ENCODE data around the gene OAS2. TPM values are rescaled to one million over a fixed set of nuclear protein-coding genes. Genes with fewer than 3 reads are reported as not detected.
"Not testable (repeated sequence)": the region's sequence is repeated elsewhere in the genome, so short reads cannot be mapped to it uniquely, and the experiment has no call there.

OAS2 gene
- total and polyA plus RNA-seq, 2 experiments from 2014 or later: 0.54 to 0.56 TPM

GRCh38 chr12:112947314-112947713, 31.0 kb upstream of the OAS2 start:
- Histone ChIP-seq H3K4me2 (ENCODE audit: unreplicated experiment) (no peak overlapping the region), H2AFZ (no peak overlapping the region), H3K4me3 (no peak overlapping the region), H3K9me3 (ENCODE audit: low read depth) (no peaks in the 10 kb centered on the region), H3K27ac (no peak overlapping the region), H3K4me1 (ENCODE audit: insufficient read depth) (no peaks in the 10 kb centered on the region), H3K79me2 (ENCODE audit: insufficient read depth) (no peaks in the 10 kb centered on the region), H4K20me1 (ENCODE audit: insufficient read depth) (no peaks in the 10 kb centered on the region), H3K9ac (no peak overlapping the region), H3K27me3 (replicated peaks; ENCODE audit: insufficient read depth) (no peaks in the 10 kb centered on the region), H3K36me3 (ENCODE audit: low read depth) (no peaks in the 10 kb centered on the region), H3K9me2 (ENCODE audit: insufficient read depth) (no peaks in the 10 kb centered on the region), H3F3A (ENCODE audit: insufficient read depth) (no peaks in the 10 kb centered on the region)
- TF ChIP-seq EZH2 (IDR thresholded peaks at IDR 0.05; ENCODE audit: insufficient read depth, poor library complexity, severe bottlenecking): no peak
- TF ChIP-seq EZH2phosphoT487 (IDR thresholded peaks at IDR 0.05; ENCODE audit: insufficient read depth, low read depth): no peak
- in situ Hi-C loops (cut with MboI): no loop called here
- WGBS, 2 experiments (ENCODE audit: low coverage in 1 of 2, low lambda C conversion rate in 2 of 2, missing lambda C conversion rate in 2 of 2): 50% methylated on average over 1 of the region's 1 CpG
- DNase-seq: no peak

GRCh38 chr12:112947761-112948160, 30.6 kb upstream of the OAS2 start:
- no peaks in the 10 kb centered on the region for H3K27me3 ChIP-seq (replicated peaks; ENCODE audit: insufficient read depth)
- H3K9me2 ChIP-seq (ENCODE audit: insufficient read depth): no peaks in the 10 kb centered on the region
- no peak overlapping the region for H3K4me2 ChIP-seq (ENCODE audit: unreplicated experiment)
- H3K4me3 ChIP-seq: no peak overlapping the region
- TF ChIP-seq EZH2 (IDR thresholded peaks at IDR 0.05; ENCODE audit: insufficient read depth, poor library complexity, severe bottlenecking): no peak
- TF ChIP-seq EZH2phosphoT487 (IDR thresholded peaks at IDR 0.05; ENCODE audit: insufficient read depth, low read depth): no peak
- 81 to 87% methylated on average over 5 of the region's 5 CpGs for WGBS, 2 experiments (ENCODE audit: low coverage in 1 of 2, low lambda C conversion rate in 2 of 2, missing lambda C conversion rate in 2 of 2)
- H4K20me1 ChIP-seq (ENCODE audit: insufficient read depth): no peaks in the 10 kb centered on the region
- DNase-seq: no peak
- no peaks in the 10 kb centered on the region for H3F3A ChIP-seq (ENCODE audit: insufficient read depth)
- no peak overlapping the region for H3K27ac ChIP-seq
- H3K36me3 ChIP-seq (ENCODE audit: low read depth): no peaks in the 10 kb centered on the region
- H2AFZ ChIP-seq: no peak overlapping the region
- no peaks in the 10 kb centered on the region for H3K4me1 ChIP-seq (ENCODE audit: insufficient read depth)
- in situ Hi-C loops (cut with MboI): no loop called here
- no peaks in the 10 kb centered on the region for H3K79me2 ChIP-seq (ENCODE audit: insufficient read depth)
- no peaks in the 10 kb centered on the region for H3K9me3 ChIP-seq (ENCODE audit: low read depth)
- no peak overlapping the region for H3K9ac ChIP-seq

- Histone ChIP-seq H3K36me3 (ENCODE audit: low read depth) (no peaks in the 10 kb centered on the region), H3K27ac (no peak overlapping the region), H3K9me2 (ENCODE audit: insufficient read depth) (no peaks in the 10 kb centered on the region), H3K27me3 (replicated peaks; ENCODE audit: insufficient read depth) (no peaks in the 10 kb centered on the region), H3K4me1 (ENCODE audit: insufficient read depth) (no peaks in the 10 kb centered on the region), H3K9ac (no peak overlapping the region), H3F3A (ENCODE audit: insufficient read depth) (no peaks in the 10 kb centered on the region), H3K4me2 (ENCODE audit: unreplicated experiment) (no peak overlapping the region), H3K9me3 (ENCODE audit: low read depth) (no peaks in the 10 kb centered on the region), H4K20me1 (ENCODE audit: insufficient read depth) (no peaks in the 10 kb centered on the region), H3K79me2 (ENCODE audit: insufficient read depth) (no peaks in the 10 kb centered on the region), H2AFZ (no peak overlapping the region), H3K4me3 (no peak overlapping the region)
- WGBS, 2 experiments (ENCODE audit: low coverage in 1 of 2, low lambda C conversion rate in 2 of 2, missing lambda C conversion rate in 2 of 2): 65 to 74% methylated on average over 7 of the region's 7 CpGs
- TF ChIP-seq EZH2phosphoT487 (IDR thresholded peaks at IDR 0.05; ENCODE audit: insufficient read depth, low read depth) (no peak), EZH2 (IDR thresholded peaks at IDR 0.05; ENCODE audit: insufficient read depth, poor library complexity, severe bottlenecking) (no peak)
- in situ Hi-C loops (cut with MboI): no loop called here
- no peak for DNase-seq
These were observed 29.5 kb upstream of the OAS2 start for GRCh38 chr12:112948806-112949205.

- no peaks in the 10 kb centered on the region for H3K36me3 ChIP-seq (ENCODE audit: low read depth)
- no peaks in the 10 kb centered on the region for H3K9me3 ChIP-seq (ENCODE audit: low read depth)
- H2AFZ ChIP-seq: no peak overlapping the region
- DNase-seq: no peak
- H3K27me3 ChIP-seq (replicated peaks; ENCODE audit: insufficient read depth): no peaks in the 10 kb centered on the region
- no peaks in the 10 kb centered on the region for H3K9me2 ChIP-seq (ENCODE audit: insufficient read depth)
- no peaks in the 10 kb centered on the region for H4K20me1 ChIP-seq (ENCODE audit: insufficient read depth)
- in situ Hi-C loops (cut with MboI): no loop called here
- no peak overlapping the region for H3K4me2 ChIP-seq (ENCODE audit: unreplicated experiment)
- no peaks in the 10 kb centered on the region for H3K4me1 ChIP-seq (ENCODE audit: insufficient read depth)
- no peaks in the 10 kb centered on the region for H3K79me2 ChIP-seq (ENCODE audit: insufficient read depth)
- H3K27ac ChIP-seq: no peak overlapping the region
- no peaks in the 10 kb centered on the region for H3F3A ChIP-seq (ENCODE audit: insufficient read depth)
- H3K9ac ChIP-seq: no peak overlapping the region
- H3K4me3 ChIP-seq: no peak overlapping the region
- WGBS, 2 experiments (ENCODE audit: low coverage in 1 of 2, low lambda C conversion rate in 2 of 2, missing lambda C conversion rate in 2 of 2): 71 to 81% methylated on average over 11 of the region's 11 CpGs
- TF ChIP-seq EZH2phosphoT487 (IDR thresholded peaks at IDR 0.05; ENCODE audit: insufficient read depth, low read depth) (no peak), EZH2 (IDR thresholded peaks at IDR 0.05; ENCODE audit: insufficient read depth, poor library complexity, severe bottlenecking) (no peak)
These were observed 27.6 kb upstream of the OAS2 start for GRCh38 chr12:112950701-112951100.

- H3K9me2 ChIP-seq (ENCODE audit: insufficient read depth); H3K27me3 ChIP-seq (replicated peaks; ENCODE audit: insufficient read depth); H3K4me3 ChIP-seq; H3K27ac ChIP-seq; H4K20me1 ChIP-seq (ENCODE audit: insufficient read depth); in situ Hi-C loops (cut with MboI); H3K4me2 ChIP-seq (ENCODE audit: unreplicated experiment); H3F3A ChIP-seq (ENCODE audit: insufficient read depth); H3K4me1 ChIP-seq (ENCODE audit: insufficient read depth); H2AFZ ChIP-seq; H3K9ac ChIP-seq; H3K79me2 ChIP-seq (ENCODE audit: insufficient read depth); H3K9me3 ChIP-seq (ENCODE audit: low read depth); DNase-seq; H3K36me3 ChIP-seq (ENCODE audit: low read depth): not testable (repeated sequence)
- WGBS, 2 experiments (ENCODE audit: low coverage in 1 of 2, low lambda C conversion rate in 2 of 2, missing lambda C conversion rate in 2 of 2): 62 to 70% methylated on average over 4 of the region's 4 CpGs
These were observed 21.2 kb upstream of the OAS2 start for GRCh38 chr12:112957125-112957524.
